Measurements from ENCODE around the gene OR6N1. TPM values are rescaled to one million over a fixed set of nuclear protein-coding genes. Genes with fewer than 3 reads are reported as not detected.
A peak's percentile ranks its signal among the peaks of the same experiment; 100 is the strongest.

The OR6N1 gene
- total RNA-seq, 1 donor from 2014 or later, result not detected

DNA sequence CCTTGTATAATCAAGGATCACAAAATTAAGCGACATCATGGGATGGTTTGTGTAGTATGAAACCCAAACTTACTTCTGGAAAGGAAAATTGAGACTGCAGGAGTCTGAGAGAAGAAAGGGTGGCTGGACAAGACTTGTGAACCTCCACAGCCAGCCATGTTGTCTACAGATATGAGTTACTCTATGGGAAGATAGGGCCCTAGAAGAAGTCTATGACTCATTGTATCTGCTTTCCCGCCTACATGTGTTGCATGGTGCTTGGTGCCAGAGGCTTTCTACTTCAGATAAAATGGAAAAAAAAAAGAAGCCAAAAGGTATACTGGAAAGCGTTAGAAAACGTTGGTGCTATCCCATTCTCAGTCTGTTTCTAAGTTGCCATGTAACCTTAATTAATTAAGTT, 27.7 kb upstream of the OR6N1 start:
- Mint-ChIP-seq H3K36me3 (ENCODE audit: insufficient read depth) (no peaks in the 10 kb centered on the region), H3K27me3 (peaks cover 3% of the 10 kb centered on the region), H3K4me3 (ENCODE audit: low read depth) (no peak overlapping the region), H3K4me1 (ENCODE audit: low read depth) (no peaks in the 10 kb centered on the region), H3K9me3 (ENCODE audit: low read depth) (no peaks in the 10 kb centered on the region), H3K27ac (no peak overlapping the region)
- no peak for DNase-seq (ENCODE audit: low spot score, unreplicated experiment)
- TF ChIP-seq, protein P1, sequence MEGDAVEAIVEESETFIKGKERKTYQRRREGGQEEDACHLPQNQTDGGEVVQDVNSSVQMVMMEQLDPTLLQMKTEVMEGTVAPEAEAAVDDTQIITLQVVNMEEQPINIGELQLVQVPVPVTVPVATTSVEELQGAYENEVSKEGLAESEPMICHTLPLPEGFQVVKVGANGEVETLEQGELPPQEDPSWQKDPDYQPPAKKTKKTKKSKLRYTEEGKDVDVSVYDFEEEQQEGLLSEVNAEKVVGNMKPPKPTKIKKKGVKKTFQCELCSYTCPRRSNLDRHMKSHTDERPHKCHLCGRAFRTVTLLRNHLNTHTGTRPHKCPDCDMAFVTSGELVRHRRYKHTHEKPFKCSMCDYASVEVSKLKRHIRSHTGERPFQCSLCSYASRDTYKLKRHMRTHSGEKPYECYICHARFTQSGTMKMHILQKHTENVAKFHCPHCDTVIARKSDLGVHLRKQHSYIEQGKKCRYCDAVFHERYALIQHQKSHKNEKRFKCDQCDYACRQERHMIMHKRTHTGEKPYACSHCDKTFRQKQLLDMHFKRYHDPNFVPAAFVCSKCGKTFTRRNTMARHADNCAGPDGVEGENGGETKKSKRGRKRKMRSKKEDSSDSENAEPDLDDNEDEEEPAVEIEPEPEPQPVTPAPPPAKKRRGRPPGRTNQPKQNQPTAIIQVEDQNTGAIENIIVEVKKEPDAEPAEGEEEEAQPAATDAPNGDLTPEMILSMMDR (IDR thresholded peaks at IDR 0.05; ENCODE audit: unreplicated experiment), result no peak

DNA sequence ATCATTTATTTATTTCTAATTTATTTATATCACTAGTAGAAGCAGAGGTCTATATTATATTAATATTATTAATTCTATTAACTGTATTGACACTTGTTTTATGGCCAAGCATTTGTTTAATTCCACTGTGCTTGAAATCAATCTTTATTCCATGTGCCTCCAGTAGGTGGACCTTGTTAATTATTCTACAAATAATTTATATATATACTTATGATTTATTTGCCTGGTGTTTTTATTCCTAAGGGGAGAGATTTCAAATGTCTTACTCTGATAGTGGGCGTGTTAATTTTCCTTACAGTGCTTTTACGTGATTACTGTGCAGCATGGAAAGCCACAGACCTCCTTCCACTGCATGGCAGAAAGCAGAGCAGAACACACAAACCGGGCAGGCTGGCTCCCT, 26.5 kb upstream of the OR6N1 start:
- DNase-seq (ENCODE audit: low spot score, unreplicated experiment), result no peak
- Mint-ChIP-seq H3K36me3 (ENCODE audit: insufficient read depth) (no peaks in the 10 kb centered on the region), H3K4me1 (ENCODE audit: low read depth) (no peaks in the 10 kb centered on the region), H3K4me3 (ENCODE audit: low read depth) (no peak overlapping the region), H3K9me3 (ENCODE audit: low read depth) (no peaks in the 10 kb centered on the region), H3K27ac (no peak overlapping the region), H3K27me3 (peaks cover 3% of the 10 kb centered on the region)
- TF ChIP-seq, protein P1 (IDR thresholded peaks at IDR 0.05; ENCODE audit: unreplicated experiment), result peak; percentile 26

DNA sequence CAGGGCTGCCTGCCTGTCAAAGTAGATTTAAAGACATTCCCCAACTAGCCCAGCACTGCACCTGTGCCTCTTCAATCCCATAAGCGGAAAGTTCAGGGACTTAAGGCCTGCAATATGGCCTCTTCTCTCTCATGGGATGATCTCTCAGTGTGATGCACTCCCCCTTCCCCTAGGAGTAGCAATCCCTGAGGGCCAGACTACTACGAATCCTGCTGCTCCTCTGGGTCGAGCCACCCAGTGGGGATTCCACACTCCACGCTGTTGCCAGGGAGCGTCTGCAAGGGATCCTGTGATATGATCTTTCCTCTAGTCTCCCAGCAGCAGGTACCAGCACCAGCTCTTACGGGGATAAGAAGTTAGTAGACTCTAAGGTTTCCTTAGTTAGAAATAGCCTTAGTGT, 22.3 kb upstream of the OR6N1 start:
- peaks cover 4% of the 10 kb centered on the region for H3K9me3 Mint-ChIP-seq (ENCODE audit: low read depth)
- no peak for DNase-seq (ENCODE audit: low spot score, unreplicated experiment)

DNA sequence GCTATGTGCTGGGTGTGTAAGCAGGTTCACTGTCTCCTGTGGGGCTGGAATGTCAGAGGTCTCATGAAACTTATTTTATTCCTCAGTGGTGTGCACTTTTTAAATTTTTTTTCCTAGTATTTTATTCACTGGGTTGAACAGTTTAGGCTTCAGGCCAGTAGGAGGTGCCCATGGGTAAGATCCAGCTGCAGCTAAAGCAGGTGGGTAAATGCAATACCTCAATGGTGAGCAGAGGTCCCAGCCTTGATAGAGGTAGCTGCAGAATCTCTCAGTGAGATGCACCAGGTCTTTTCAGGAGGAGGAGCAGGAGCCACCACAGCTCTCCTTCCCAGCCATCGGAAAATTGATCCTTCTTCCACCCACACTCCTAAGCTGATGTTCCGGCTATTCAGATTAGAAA, 21.6 kb upstream of the OR6N1 start:
- no peak overlapping the region for H3K4me3 Mint-ChIP-seq (ENCODE audit: low read depth)
- H3K36me3 Mint-ChIP-seq (ENCODE audit: insufficient read depth), result no peaks in the 10 kb centered on the region
- H3K27me3 Mint-ChIP-seq, result peaks cover 3% of the 10 kb centered on the region
- peaks cover 1% of the 10 kb centered on the region for H3K4me1 Mint-ChIP-seq (ENCODE audit: low read depth)
- H3K27ac Mint-ChIP-seq, result no peak overlapping the region
- no peak for DNase-seq (ENCODE audit: low spot score, unreplicated experiment)
- H3K9me3 Mint-ChIP-seq (ENCODE audit: low read depth), result peaks cover 7% of the 10 kb centered on the region
- TF ChIP-seq, protein P1 (IDR thresholded peaks at IDR 0.05; ENCODE audit: unreplicated experiment), result peak; percentile 32

More for the DNA sequence above, 22.3 kb upstream of the OR6N1 start:
- TF ChIP-seq, protein P1 (IDR thresholded peaks at IDR 0.05; ENCODE audit: unreplicated experiment), result no peak
- H3K4me3 Mint-ChIP-seq (ENCODE audit: low read depth), result no peak overlapping the region
- no peak overlapping the region for H3K27ac Mint-ChIP-seq
- H3K36me3 Mint-ChIP-seq (ENCODE audit: insufficient read depth), result no peaks in the 10 kb centered on the region
- peaks cover 1% of the 10 kb centered on the region for H3K4me1 Mint-ChIP-seq (ENCODE audit: low read depth)
- H3K27me3 Mint-ChIP-seq, result peaks cover 3% of the 10 kb centered on the region

DNA sequence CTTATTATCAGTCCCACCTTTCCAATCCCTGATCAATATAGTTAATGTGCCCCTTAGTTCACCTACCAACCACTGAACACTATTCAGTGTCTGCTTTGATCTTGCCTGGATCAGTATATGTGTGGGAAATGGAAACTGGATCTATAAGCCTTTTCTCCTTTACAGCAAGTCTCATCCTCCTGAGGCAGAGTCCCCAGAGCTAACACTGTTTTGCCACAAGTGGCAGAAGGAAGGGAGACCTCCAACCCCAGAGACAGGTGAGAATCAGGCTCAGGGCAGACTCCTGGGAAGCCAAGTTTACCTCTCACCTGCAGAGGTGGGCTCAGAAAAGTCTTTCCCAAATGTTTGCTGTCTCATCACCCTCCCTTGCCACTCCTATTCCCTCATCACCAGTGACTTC, 9.1 kb upstream of the OR6N1 start, which contains the start of gene OR6N2:
Gene OR6N2, minus strand, starts transcription at position 101 of the 400 bp plus-strand sequence. CDS start 3,569 bp downstream, outside the sequence.
- no peaks in the 10 kb centered on the region for H3K4me1 Mint-ChIP-seq (ENCODE audit: low read depth)
- TF ChIP-seq, protein P1 (IDR thresholded peaks at IDR 0.05; ENCODE audit: unreplicated experiment), result no peak

More for the DNA sequence above, 9.1 kb upstream of the OR6N1 start, which contains the start of gene OR6N2:
- no peaks in the 10 kb centered on the region for H3K36me3 Mint-ChIP-seq (ENCODE audit: insufficient read depth)
- H3K4me3 Mint-ChIP-seq (ENCODE audit: low read depth), result no peak within 1 kb of the TSS
- H3K27ac Mint-ChIP-seq, result no peak within 1 kb of the TSS
- H3K27me3 Mint-ChIP-seq, result peaks cover under 1% of the 10 kb centered on the region
- no peaks in the 10 kb centered on the region for H3K9me3 Mint-ChIP-seq (ENCODE audit: low read depth)
- DNase-seq (ENCODE audit: low spot score, unreplicated experiment), result no peak

Measured in progenitor cell of endocrine pancreas (in vitro differentiated cells).